ENCODE results near the gene LPP. TPM values are rescaled to one million over a fixed set of nuclear protein-coding genes. Genes with fewer than 3 reads are reported as not detected.

Gene LPP
- total RNA-seq, 5 donors from 2014 or later (not counting 1 experiment from before 2014, with no cell fraction given), result 23.8 to 82.6 (median 39.3) TPM

GRCh38 chr3:188554404-188554803, 400.4 kb downstream of the LPP start:
- Mint-ChIP-seq H3K4me1 (peaks cover 14 to 34% (median 25%) of the 10 kb centered on the region in 3 donors), H3K27ac (no peak overlapping the region), H3K27me3 (no peaks in the 10 kb centered on the region), H3K9me3 (no peaks in the 10 kb centered on the region), H3K4me3 (no peak overlapping the region), H3K36me3 (peaks cover 8% of the 10 kb centered on the region)
- Histone ChIP-seq H3K9me3 (no peaks in the 10 kb centered on the region), H3K27ac (ENCODE audit: low read length) (peak overlapping the region; percentile 20), H3K27me3 (replicated peaks in 1 of 2; ENCODE audit: control insufficient read depth in 2 of 2, extremely low read depth in 1 of 2, insufficient read depth in 2 of 2, low read length in 1 of 2) (no peaks in the 10 kb centered on the region), H3K36me3 (ENCODE audit: control insufficient read depth in 2 of 2, extremely low read depth in 1 of 2, insufficient read depth in 1 of 2, low read length in 1 of 2) (no peaks in the 10 kb centered on the region), H3K4me1 (ENCODE audit: control insufficient read depth in 1 of 2, extremely low read depth in 1 of 2, insufficient read depth in 2 of 2, low read length in 2 of 2) (peaks cover 7 to 12% of the 10 kb centered on the region in 2 experiments), H3K4me3 (ENCODE audit: control insufficient read depth in 1 of 2, extremely low read depth in 1 of 2, low read length in 1 of 2) (no peak overlapping the region)
- no CpG with 5 or more reads among the region's 1 CpG for WGBS (ENCODE audit: insufficient coverage)
- DNase-seq (no peak), ATAC-seq (replicated peaks in 1 of 4) (no peak)
- CTCF ChIA-PET, result interaction anchor here in 1 of 2 donors (0.8 kb wide), 1 partner anchor 646 kb away, joined by 3 read pairs; no protein-coding TSS in a partner anchor
- POLR2A ChIA-PET, result no interaction called here

- Histone ChIP-seq H3K9me3 (no peaks in the 10 kb centered on the region), H3K4me1 (ENCODE audit: control insufficient read depth in 1 of 2, extremely low read depth in 1 of 2, insufficient read depth in 2 of 2, low read length in 2 of 2) (peaks cover 7 to 12% of the 10 kb centered on the region in 2 experiments), H3K27ac (ENCODE audit: low read length) (no peak overlapping the region), H3K36me3 (ENCODE audit: control insufficient read depth in 2 of 2, extremely low read depth in 1 of 2, insufficient read depth in 1 of 2, low read length in 1 of 2) (no peaks in the 10 kb centered on the region), H3K27me3 (replicated peaks in 1 of 2; ENCODE audit: control insufficient read depth in 2 of 2, extremely low read depth in 1 of 2, insufficient read depth in 2 of 2, low read length in 1 of 2) (no peaks in the 10 kb centered on the region), H3K4me3 (ENCODE audit: control insufficient read depth in 1 of 2, extremely low read depth in 1 of 2, low read length in 1 of 2) (no peak overlapping the region)
- no peaks in the 10 kb centered on the region for H3K27me3 Mint-ChIP-seq
- no peak overlapping the region for H3K4me3 Mint-ChIP-seq
- H3K27ac Mint-ChIP-seq, result no peak overlapping the region
- ChIA-PET POLR2A (interaction anchor here in 1 of 2 donors (0.6 kb wide), 1 partner anchor 58 kb away, joined by 3 read pairs; no protein-coding TSS in a partner anchor), CTCF (no interaction called here)
- H3K36me3 Mint-ChIP-seq, result peaks cover 10% of the 10 kb centered on the region
- WGBS (ENCODE audit: insufficient coverage), result 100% methylated on average over 1 of the region's 3 CpGs
- H3K4me1 Mint-ChIP-seq, result peaks cover 24 to 34% (median 25%) of the 10 kb centered on the region in 3 donors
- DNase-seq (no peak), ATAC-seq (replicated peaks in 1 of 4) (no peak)
- H3K9me3 Mint-ChIP-seq, result no peaks in the 10 kb centered on the region
Observed at GRCh38 chr3:188557235-188557634, 403.3 kb downstream of the LPP start.

- H3K9me3 ChIP-seq, result no peaks in the 10 kb centered on the region
- peaks cover 14 to 24% (median 16%) of the 10 kb centered on the region in 3 donors for H3K4me1 Mint-ChIP-seq
- H3K4me1 ChIP-seq (ENCODE audit: control insufficient read depth in 1 of 2, extremely low read depth in 1 of 2, insufficient read depth in 2 of 2, low read length in 2 of 2), result peaks cover 5 to 9% of the 10 kb centered on the region in 2 experiments
- no peak overlapping the region for H3K27ac ChIP-seq (ENCODE audit: low read length)
- no peaks in the 10 kb centered on the region for H3K9me3 Mint-ChIP-seq
- DNase-seq (no peak), ATAC-seq (replicated peaks in 1 of 4) (no peak)
- no peaks in the 10 kb centered on the region for H3K27me3 ChIP-seq (replicated peaks in 1 of 2; ENCODE audit: control insufficient read depth in 2 of 2, extremely low read depth in 1 of 2, insufficient read depth in 2 of 2, low read length in 1 of 2)
- peaks cover 17% of the 10 kb centered on the region for H3K36me3 Mint-ChIP-seq
- no CpG with 5 or more reads among the region's 5 CpGs for WGBS (ENCODE audit: insufficient coverage)
- ChIA-PET POLR2A (no interaction called here), CTCF (no interaction called here)
- no peak overlapping the region for H3K4me3 ChIP-seq (ENCODE audit: control insufficient read depth in 1 of 2, extremely low read depth in 1 of 2, low read length in 1 of 2)
- H3K27ac Mint-ChIP-seq, result no peak overlapping the region
- H3K27me3 Mint-ChIP-seq, result no peaks in the 10 kb centered on the region
- no peak overlapping the region for H3K4me3 Mint-ChIP-seq
- no peaks in the 10 kb centered on the region for H3K36me3 ChIP-seq (ENCODE audit: control insufficient read depth in 2 of 2, extremely low read depth in 1 of 2, insufficient read depth in 1 of 2, low read length in 1 of 2)
Observed at GRCh38 chr3:188558343-188559071, 404.6 kb downstream of the LPP start.

- H3K27ac Mint-ChIP-seq, result no peak overlapping the region
- no peaks in the 10 kb centered on the region for H3K27me3 ChIP-seq (replicated peaks in 1 of 2; ENCODE audit: control insufficient read depth in 2 of 2, extremely low read depth in 1 of 2, insufficient read depth in 2 of 2, low read length in 1 of 2)
- H3K27me3 Mint-ChIP-seq, result no peaks in the 10 kb centered on the region
- DNase-seq (no peak), ATAC-seq (replicated peaks in 1 of 4) (no peak)
- peaks cover 0 to 7% of the 10 kb centered on the region in 2 experiments for H3K4me1 ChIP-seq (ENCODE audit: control insufficient read depth in 1 of 2, extremely low read depth in 1 of 2, insufficient read depth in 2 of 2, low read length in 2 of 2)
- POLR2A ChIA-PET, result no interaction called here
- H3K4me1 Mint-ChIP-seq, result peaks cover 9 to 18% (median 13%) of the 10 kb centered on the region in 3 donors
- CTCF ChIA-PET, result no interaction called here
- no peaks in the 10 kb centered on the region for H3K9me3 ChIP-seq
- H3K4me3 Mint-ChIP-seq, result no peak overlapping the region
- H3K36me3 Mint-ChIP-seq, result peaks cover 17% of the 10 kb centered on the region
- H3K9me3 Mint-ChIP-seq, result no peaks in the 10 kb centered on the region
- no peak overlapping the region for H3K27ac ChIP-seq (ENCODE audit: low read length)
- H3K4me3 ChIP-seq (ENCODE audit: control insufficient read depth in 1 of 2, extremely low read depth in 1 of 2, low read length in 1 of 2), result no peak overlapping the region
- 100% methylated on average over 1 of the region's 2 CpGs for WGBS (ENCODE audit: insufficient coverage)
- no peaks in the 10 kb centered on the region for H3K36me3 ChIP-seq (ENCODE audit: control insufficient read depth in 2 of 2, extremely low read depth in 1 of 2, insufficient read depth in 1 of 2, low read length in 1 of 2)
Observed at GRCh38 chr3:188559072-188559429, 405.1 kb downstream of the LPP start.

GRCh38 chr3:188559856-188560255, 405.9 kb downstream of the LPP start:
- POLR2A ChIA-PET, result no interaction called here
- 100% methylated on average over 1 of the region's 2 CpGs for WGBS (ENCODE audit: insufficient coverage)
- Mint-ChIP-seq H3K36me3 (peaks cover 17% of the 10 kb centered on the region), H3K4me3 (no peak overlapping the region), H3K27ac (no peak overlapping the region), H3K4me1 (peaks cover 4 to 16% (median 13%) of the 10 kb centered on the region in 3 donors), H3K27me3 (no peaks in the 10 kb centered on the region), H3K9me3 (no peaks in the 10 kb centered on the region)
- Histone ChIP-seq H3K4me1 (ENCODE audit: control insufficient read depth in 1 of 2, extremely low read depth in 1 of 2, insufficient read depth in 2 of 2, low read length in 2 of 2) (peaks cover 0 to 3% of the 10 kb centered on the region in 2 experiments), H3K4me3 (ENCODE audit: control insufficient read depth in 1 of 2, extremely low read depth in 1 of 2, low read length in 1 of 2) (no peak overlapping the region), H3K27ac (ENCODE audit: low read length) (no peak overlapping the region), H3K9me3 (no peaks in the 10 kb centered on the region), H3K27me3 (replicated peaks in 1 of 2; ENCODE audit: control insufficient read depth in 2 of 2, extremely low read depth in 1 of 2, insufficient read depth in 2 of 2, low read length in 1 of 2) (no peaks in the 10 kb centered on the region), H3K36me3 (ENCODE audit: control insufficient read depth in 2 of 2, extremely low read depth in 1 of 2, insufficient read depth in 1 of 2, low read length in 1 of 2) (no peaks in the 10 kb centered on the region)
- ATAC-seq (replicated peaks in 1 of 4), result no peak
- no peak for DNase-seq
- CTCF ChIA-PET, result no interaction called here

- POLR2A ChIA-PET, result no interaction called here
Observed at GRCh38 chr3:188562144-188562543, 408.2 kb downstream of the LPP start.

More at GRCh38 chr3:188562144-188562543, 408.2 kb downstream of the LPP start:
- H3K4me1 ChIP-seq (ENCODE audit: control insufficient read depth in 1 of 2, extremely low read depth in 1 of 2, insufficient read depth in 2 of 2, low read length in 2 of 2), result no peaks in the 10 kb centered on the region
- Mint-ChIP-seq H3K27ac (no peak overlapping the region), H3K36me3 (peaks cover 14% of the 10 kb centered on the region), H3K9me3 (no peaks in the 10 kb centered on the region), H3K27me3 (no peaks in the 10 kb centered on the region), H3K4me3 (no peak overlapping the region), H3K4me1 (peaks cover 4 to 13% (median 13%) of the 10 kb centered on the region in 3 donors)
- CTCF ChIA-PET, result no interaction called here
- no peak overlapping the region for H3K27ac ChIP-seq (ENCODE audit: low read length)
- H3K4me3 ChIP-seq (ENCODE audit: control insufficient read depth in 1 of 2, extremely low read depth in 1 of 2, low read length in 1 of 2), result no peak overlapping the region
- DNase-seq, result no peak
- H3K9me3 ChIP-seq, result no peaks in the 10 kb centered on the region
- H3K36me3 ChIP-seq (ENCODE audit: control insufficient read depth in 2 of 2, extremely low read depth in 1 of 2, insufficient read depth in 1 of 2, low read length in 1 of 2), result no peaks in the 10 kb centered on the region
- H3K27me3 ChIP-seq (replicated peaks in 1 of 2; ENCODE audit: control insufficient read depth in 2 of 2, extremely low read depth in 1 of 2, insufficient read depth in 2 of 2, low read length in 1 of 2), result no peaks in the 10 kb centered on the region
- ATAC-seq (replicated peaks in 1 of 4), result no peak
- no CpG with 5 or more reads among the region's 2 CpGs for WGBS (ENCODE audit: insufficient coverage)

Data from T-cell (primary cell).